HL-60/S4 treated with retinoic acid at 250 ng/mL for 4 days and 3 days (cell line): ENCODE measurements around the gene TNIP3.

ENCODE experiments used
- in situ Hi-C: fragments of 300-500 bp; cut with MboI; formaldehyde crosslinking; loops from 2 replicates; pipeline ENCODE4 v1.7.0; 2022; ENCODE audit warnings: low sequenced_read_pairs

The TNIP3 gene

DNA sequence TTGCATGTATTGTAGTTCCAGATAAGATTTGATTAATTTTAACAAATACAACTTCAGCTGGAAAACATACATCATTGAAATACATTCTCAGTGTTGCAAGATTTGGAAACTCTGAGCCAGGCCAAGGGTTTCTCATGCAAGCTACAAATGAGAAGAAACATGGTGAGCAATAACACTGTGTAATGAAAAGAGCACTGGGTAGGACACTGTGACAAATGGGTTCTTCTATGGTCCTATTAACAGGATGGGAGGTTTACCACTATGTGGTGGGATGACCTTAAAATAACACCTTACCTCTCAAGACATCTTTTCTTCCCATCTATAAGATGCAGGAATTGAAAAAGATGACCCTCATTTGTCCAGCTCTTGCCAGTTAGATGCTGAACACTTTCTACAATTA lies 72.2 kb downstream of the TNIP3 start:
- in situ Hi-C loops = no loop called here

GRCh38 chr4:121088867-121089266 lies 75.3 kb downstream of the TNIP3 start:
- in situ Hi-C loops = no loop called here
